Measurements from ENCODE around the gene APC2. TPM values are rescaled to one million over a fixed set of nuclear protein-coding genes. Genes with fewer than 3 reads are reported as not detected.

APC2 gene
- total RNA-seq, 1 donor from 2014 or later: 0.12 TPM

DNA sequence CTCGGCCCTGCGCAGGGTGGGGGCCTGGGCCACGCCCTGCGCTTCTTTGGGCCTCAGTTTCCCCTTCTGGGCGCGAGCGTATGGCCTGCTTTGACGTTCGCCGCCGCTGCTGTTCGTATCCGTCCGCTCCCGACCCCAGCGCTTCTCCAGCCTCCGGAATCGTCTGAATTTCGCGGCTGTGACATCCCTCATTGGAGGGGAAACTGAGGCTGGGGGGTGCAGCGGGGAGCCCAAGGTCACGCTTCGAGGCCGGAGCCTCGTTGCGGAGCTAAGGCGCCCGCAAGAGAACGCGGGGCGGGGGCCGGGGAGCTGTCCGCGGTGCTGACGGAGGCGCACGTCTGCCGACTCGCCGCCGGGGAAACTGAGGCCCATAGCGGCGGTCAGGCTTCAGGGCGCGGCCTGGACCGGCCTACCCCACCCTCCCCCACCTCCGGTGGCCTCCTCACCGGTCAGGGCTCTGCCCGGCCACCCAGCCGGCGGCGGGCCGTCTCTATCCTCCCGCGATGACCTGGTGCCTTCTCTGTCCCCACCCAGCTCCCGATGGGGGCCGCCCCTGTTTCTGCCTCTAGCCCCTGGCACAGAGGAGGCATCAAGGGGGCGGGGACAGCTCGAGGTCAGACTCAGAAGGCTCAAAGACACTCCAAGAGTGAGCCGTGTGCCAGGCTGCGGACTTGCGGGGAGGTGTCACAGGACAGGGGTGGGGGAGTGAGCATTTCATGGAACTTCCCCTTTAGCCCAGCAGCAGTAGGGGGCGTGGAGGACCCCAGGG lies 3.0 kb upstream of the APC2 start:
- Histone ChIP-seq H3K9me3 (no peaks in the 10 kb centered on the region), H3K27ac (no peak overlapping the region), H3K27me3 (ENCODE audit: low read depth) (peaks cover 66% of the 10 kb centered on the region), H3K36me3 (peaks cover 14% of the 10 kb centered on the region), H3K4me1 (peaks cover 22% of the 10 kb centered on the region), H3K4me3 (peak overlapping the region; percentile 55)
- intact Hi-C loops (cut with DNase I): no loop called here
- ATAC-seq (no peak), DNase-seq (no peak)
- TF ChIP-seq CTCF (IDR thresholded peaks at IDR 0.05): no peak

- H3K4me1 ChIP-seq: peaks cover 22% of the 10 kb centered on the region
- H3K27me3 ChIP-seq (ENCODE audit: low read depth): peaks cover 72% of the 10 kb centered on the region
- H3K27ac ChIP-seq: no peak overlapping the region
- DNase-seq (no peak), ATAC-seq (no peak)
- peaks cover 7% of the 10 kb centered on the region for H3K36me3 ChIP-seq
- H3K9me3 ChIP-seq: no peaks in the 10 kb centered on the region
- intact Hi-C loops (cut with DNase I): no loop called here
- no peak for TF ChIP-seq CTCF (IDR thresholded peaks at IDR 0.05)
- H3K4me3 ChIP-seq: no peak overlapping the region
Observed at GRCh38 chr19:1447504-1447903, 2.4 kb upstream of the APC2 start.

GRCh38 chr19:1447944-1448343 lies 2.0 kb upstream of the APC2 start:
- intact Hi-C loops (cut with DNase I): no loop called here
- peaks cover 22% of the 10 kb centered on the region for H3K4me1 ChIP-seq
- ATAC-seq: no peak
- H3K9me3 ChIP-seq: no peaks in the 10 kb centered on the region
- H3K27ac ChIP-seq: no peak overlapping the region
- no peak overlapping the region for H3K4me3 ChIP-seq
- H3K36me3 ChIP-seq: peaks cover 3% of the 10 kb centered on the region
- no peak for TF ChIP-seq CTCF (IDR thresholded peaks at IDR 0.05)
- no peak for DNase-seq
- H3K27me3 ChIP-seq (ENCODE audit: low read depth): peaks cover 77% of the 10 kb centered on the region

- Histone ChIP-seq H3K4me1 (peaks cover 19% of the 10 kb centered on the region), H3K27me3 (ENCODE audit: low read depth) (peaks cover 100% of the 10 kb centered on the region), H3K9me3 (no peaks in the 10 kb centered on the region), H3K36me3 (no peaks in the 10 kb centered on the region), H3K27ac (no peak overlapping the region), H3K4me3 (no peak overlapping the region)
- DNase-seq: no peak
- ATAC-seq: no peak
- TF ChIP-seq CTCF (IDR thresholded peaks at IDR 0.05): no peak
- intact Hi-C loops (cut with DNase I): no loop called here
Observed at GRCh38 chr19:1450735-1451731, 1.1 kb downstream of the APC2 start.

DNA sequence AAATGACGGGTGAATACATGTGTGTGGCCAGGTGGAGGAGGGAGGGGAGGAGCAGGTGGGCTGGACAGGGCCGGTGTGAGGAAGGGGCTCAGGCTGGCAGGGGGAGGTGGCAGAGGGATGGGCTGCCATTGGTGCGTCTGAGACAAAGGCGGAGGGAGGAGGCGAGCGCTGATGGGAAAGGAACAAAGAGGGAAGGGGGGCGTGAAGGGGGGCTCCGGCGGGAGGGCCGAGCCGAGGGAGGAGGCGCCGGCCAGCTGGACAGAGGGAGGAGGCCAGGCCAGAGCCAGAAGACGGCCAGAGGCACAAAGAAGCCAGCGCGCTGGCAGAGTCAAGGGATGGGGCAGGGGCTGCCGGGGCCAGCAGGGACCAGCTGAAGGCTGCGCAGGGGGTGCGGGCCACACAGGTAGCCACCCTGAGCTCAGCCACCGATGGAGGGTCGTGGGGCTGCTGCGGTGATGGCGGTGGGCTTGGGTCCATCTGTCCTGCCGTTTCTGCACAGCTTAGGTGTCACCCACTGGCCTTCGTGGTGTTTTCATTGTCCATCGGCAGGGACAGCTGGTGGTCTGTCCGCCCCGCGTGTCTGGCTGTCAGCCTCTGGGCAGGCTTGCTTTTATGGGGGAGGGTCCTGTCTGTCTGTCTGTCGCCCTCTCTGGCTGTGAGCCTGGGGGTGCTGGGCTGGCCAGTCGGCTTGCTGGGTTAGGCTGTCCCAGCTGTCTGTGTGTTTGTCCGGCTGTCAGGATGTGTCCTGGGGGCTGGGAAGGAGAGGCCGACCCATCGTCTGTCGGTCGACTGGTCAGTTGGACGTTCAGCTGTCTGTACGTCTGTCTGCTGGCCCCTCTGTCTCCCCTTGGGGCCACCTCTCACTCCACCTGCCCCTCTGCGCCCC lies 2.2 kb downstream of the APC2 start:
- no peak for DNase-seq
- peaks cover 100% of the 10 kb centered on the region for H3K27me3 ChIP-seq (ENCODE audit: low read depth)
- no peak overlapping the region for H3K4me3 ChIP-seq
- no peak overlapping the region for H3K27ac ChIP-seq
- H3K4me1 ChIP-seq: peaks cover 21% of the 10 kb centered on the region
- no peak for TF ChIP-seq CTCF (IDR thresholded peaks at IDR 0.05)
- intact Hi-C loops (cut with DNase I): no loop called here
- no peak for ATAC-seq
- H3K9me3 ChIP-seq: no peaks in the 10 kb centered on the region
- no peaks in the 10 kb centered on the region for H3K36me3 ChIP-seq

Measured in lower lobe of right lung (tissue), 2 donors.